CD4-positive, alpha-beta T cell treated with Interleukin-17A for 1 hour (primary cell): Measurements from ENCODE around the gene SERGEF.

ENCODE experiments used
- DNase-seq: peaks from one replicate; pipeline ENCODE4 v3.0.0-alpha.2; 2020

SERGEF gene

GRCh38 chr11:17745023-17745772 lies 267.6 kb downstream of the SERGEF start:
- DNase-seq: no peak

GRCh38 chr11:17744151-17744940 lies 268.5 kb downstream of the SERGEF start:
- no peak for DNase-seq

GRCh38 chr11:17743808-17744119 lies 269.1 kb downstream of the SERGEF start:
- no peak for DNase-seq

- no peak for DNase-seq
Measured at GRCh38 chr11:17743026-17743807, 269.6 kb downstream of the SERGEF start.

- DNase-seq: no peak
Measured at GRCh38 chr11:17742019-17742418, 270.8 kb downstream of the SERGEF start.

- no peak for DNase-seq
Measured at GRCh38 chr11:17741487-17741886, 271.4 kb downstream of the SERGEF start.

- no peak for DNase-seq
Measured at GRCh38 chr11:17740649-17741235, 272.1 kb downstream of the SERGEF start.

GRCh38 chr11:17739945-17740338 lies 272.9 kb downstream of the SERGEF start:
- no peak for DNase-seq

GRCh38 chr11:17738151-17738973 lies 274.5 kb downstream of the SERGEF start:
- no peak for DNase-seq
